AG04450 (cell line): ENCODE data around the gene SCD5. TPM values are rescaled to one million over a fixed set of nuclear protein-coding genes. Genes with fewer than 3 reads are reported as not detected.

Experiments used
- CTCF ChIA-PET: fragments of 300-600, 350-600 bp; formaldehyde crosslinking; extraction: SDS; loops from one replicate; lab custom pipeline; 2022; ENCODE audit warnings: antibody characterized with exemption, inconsistent platforms; lab: Charles Lee
- POLR2A ChIA-PET: fragments of 350-600 bp; formaldehyde crosslinking; extraction: SDS; loops from one replicate; lab custom pipeline; 2021; ENCODE audit warnings: antibody characterized with exemption, inconsistent platforms; lab: Yijun Ruan, JAX
- DNase-seq: peaks from one replicate; pipeline ENCODE4 v3.0.0-alpha.2; 2011; ENCODE audit warnings: low read depth, low spot score
- H3K27ac ChIP-seq: one replicate; pipeline ENCODE4 v1.5.1; 2012; ENCODE audit warnings: low read depth, low read length, control low read depth
- H3K27me3 ChIP-seq: one replicate; pipeline ENCODE4 v1.6.0; 2012; ENCODE audit warnings: low read length; ENCODE audit not compliant: control insufficient read depth, insufficient read depth
- H3K4me3 ChIP-seq: 2 replicates; pipeline ENCODE4 v1.5.1; 2011; ENCODE audit warnings: mild to moderate bottlenecking, low read depth, low read length, control low read depth
- H3K9me3 ChIP-seq: 2 replicates; pipeline ENCODE4 v1.5.1; 2012; ENCODE audit warnings: low read length; ENCODE audit not compliant: control insufficient read depth, insufficient read depth
- polyA plus RNA-seq: library from polyadenylated mRNA; depleted of rRNA; stranded (reverse); fragments of >200 nt; gene quantifications from 2 replicates; pipeline ENCODE4 v1.2.3, GENCODE V29; 2011
- TF ChIP-seq, protein P1 (sequence below): IDR thresholded peaks from 2 replicates; pipeline ENCODE4 v1.5.1; 2011; ENCODE audit warnings: low read depth, low read length, control low read depth, inconsistent platforms

Gene SCD5
- polyA plus RNA-seq, 1 experiment, result 13.1 TPM

GRCh38 chr4:82758701-82759685 lies 39.6 kb downstream of the SCD5 start:
- Histone ChIP-seq H3K27ac (no peak overlapping the region), H3K27me3 (peaks cover 15% of the 10 kb centered on the region), H3K4me3 (no peak overlapping the region), H3K9me3 (no peaks in the 10 kb centered on the region)
- DNase-seq, result no peak
- ChIA-PET POLR2A (no interaction called here), CTCF (interaction anchor here (1.3 kb wide), 1 partner anchor 20 kb away, joined by 3 read pairs; no protein-coding TSS in a partner anchor)
- TF ChIP-seq, protein P1, sequence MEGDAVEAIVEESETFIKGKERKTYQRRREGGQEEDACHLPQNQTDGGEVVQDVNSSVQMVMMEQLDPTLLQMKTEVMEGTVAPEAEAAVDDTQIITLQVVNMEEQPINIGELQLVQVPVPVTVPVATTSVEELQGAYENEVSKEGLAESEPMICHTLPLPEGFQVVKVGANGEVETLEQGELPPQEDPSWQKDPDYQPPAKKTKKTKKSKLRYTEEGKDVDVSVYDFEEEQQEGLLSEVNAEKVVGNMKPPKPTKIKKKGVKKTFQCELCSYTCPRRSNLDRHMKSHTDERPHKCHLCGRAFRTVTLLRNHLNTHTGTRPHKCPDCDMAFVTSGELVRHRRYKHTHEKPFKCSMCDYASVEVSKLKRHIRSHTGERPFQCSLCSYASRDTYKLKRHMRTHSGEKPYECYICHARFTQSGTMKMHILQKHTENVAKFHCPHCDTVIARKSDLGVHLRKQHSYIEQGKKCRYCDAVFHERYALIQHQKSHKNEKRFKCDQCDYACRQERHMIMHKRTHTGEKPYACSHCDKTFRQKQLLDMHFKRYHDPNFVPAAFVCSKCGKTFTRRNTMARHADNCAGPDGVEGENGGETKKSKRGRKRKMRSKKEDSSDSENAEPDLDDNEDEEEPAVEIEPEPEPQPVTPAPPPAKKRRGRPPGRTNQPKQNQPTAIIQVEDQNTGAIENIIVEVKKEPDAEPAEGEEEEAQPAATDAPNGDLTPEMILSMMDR, result no peak

- CTCF ChIA-PET, result no interaction called here
- Histone ChIP-seq H3K9me3 (no peaks in the 10 kb centered on the region), H3K27me3 (peaks cover 18% of the 10 kb centered on the region), H3K27ac (no peak overlapping the region), H3K4me3 (no peak overlapping the region)
- TF ChIP-seq, protein P1, result no peak
- POLR2A ChIA-PET, result no interaction called here
- no peak for DNase-seq
Observed at GRCh38 chr4:82756061-82756460, 42.5 kb downstream of the SCD5 start.

DNA sequence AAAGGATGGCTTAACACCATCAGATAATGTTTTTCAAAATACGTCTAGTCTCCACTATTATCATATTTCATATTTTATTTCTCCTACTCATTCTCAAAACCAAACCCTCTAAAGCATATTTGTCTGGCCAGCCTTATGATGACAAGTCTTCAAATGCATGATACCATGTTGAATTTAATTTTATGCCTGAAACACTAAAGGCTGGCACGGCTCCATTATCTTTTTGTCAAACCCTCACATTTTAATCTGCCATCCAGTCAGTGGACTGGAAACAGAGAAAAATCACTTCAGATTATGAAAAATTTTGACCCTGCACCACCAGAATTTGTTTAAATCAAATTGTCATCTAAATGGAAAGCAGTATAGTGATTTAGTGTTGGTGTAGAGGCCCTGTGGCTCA lies 42.9 kb downstream of the SCD5 start:
- DNase-seq, result no peak
- Histone ChIP-seq H3K4me3 (no peak overlapping the region), H3K27ac (no peak overlapping the region), H3K9me3 (no peaks in the 10 kb centered on the region), H3K27me3 (peaks cover 17% of the 10 kb centered on the region)
- TF ChIP-seq, protein P1, result no peak
- POLR2A ChIA-PET, result no interaction called here
- CTCF ChIA-PET, result no interaction called here

DNA sequence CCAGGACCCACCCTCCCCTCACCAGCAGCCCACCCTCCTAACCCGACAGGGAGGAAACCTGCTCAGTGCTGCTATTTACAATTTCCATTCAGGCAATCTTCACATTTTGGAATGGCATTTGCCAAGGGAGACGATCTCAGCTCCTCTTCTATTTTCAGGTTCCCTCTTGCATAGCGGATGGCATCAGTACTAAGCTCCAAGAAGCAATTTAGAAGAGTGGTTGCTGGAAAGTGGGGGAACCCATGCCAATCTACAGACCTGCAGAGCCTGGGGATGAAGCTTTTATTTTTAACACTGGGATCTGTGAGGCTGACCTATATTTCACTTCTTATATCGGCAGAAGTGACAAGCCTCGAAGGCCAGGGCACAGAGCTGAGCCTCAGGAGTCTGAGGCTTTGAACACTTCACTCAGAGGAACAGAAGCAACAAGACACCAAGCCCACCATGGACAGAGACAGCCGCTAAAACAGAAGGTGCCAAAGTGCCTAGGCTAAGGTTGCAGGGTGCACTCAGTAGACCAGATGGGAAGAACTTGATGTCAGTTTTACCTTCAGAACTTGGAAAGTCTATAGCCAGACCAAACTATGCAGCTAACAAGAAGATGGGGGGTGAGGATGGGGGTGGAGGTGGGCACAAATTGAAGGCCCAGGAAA lies 44.0 kb downstream of the SCD5 start:
- Histone ChIP-seq H3K9me3 (no peaks in the 10 kb centered on the region), H3K27ac (no peak overlapping the region), H3K4me3 (no peak overlapping the region), H3K27me3 (peaks cover 16% of the 10 kb centered on the region)
- no peak for DNase-seq
- POLR2A ChIA-PET, result no interaction called here
- TF ChIP-seq, protein P1, result no peak
- CTCF ChIA-PET, result interaction anchor here (0.6 to 1.9 kb wide), 2 partner anchors 15 to 593 kb away, joined by 6 to 12 read pairs; no protein-coding TSS in a partner anchor
